A549 (cell line): ENCODE results near the gene ADAR. TPM values are rescaled to one million over a fixed set of nuclear protein-coding genes. Genes with fewer than 3 reads are reported as not detected.

Experiments
- ATAC-seq, 2 experiments: fragments of 200-7000 bp in 1 of 2; fragments of >200 bp in 1 of 2; cut with Nextera tagmentation in 1 of 2; cut with Tn5 transposase in 1 of 2; 3 replicates each; pipeline versions ENCODE4 v1.8.0 to v1.9.1; 2018 to 2020; ENCODE audit warnings: mild to moderate bottlenecking in 1 of 2, moderate library complexity in 1 of 2
- CTCF ChIA-PET: fragments of 300-600 bp; sonication (Branson Sonifier 250); formaldehyde crosslinking; extraction: SDS; loops from one replicate; lab custom pipeline; 2021; ENCODE audit warnings: antibody characterized with exemption, inconsistent platforms; lab: Yijun Ruan, JAX
- POLR2A ChIA-PET: fragments of 350-600 bp; formaldehyde crosslinking; extraction: SDS; loops from one replicate; lab custom pipeline; 2021; ENCODE audit warnings: antibody characterized with exemption, inconsistent platforms; lab: Yijun Ruan, JAX
- DNase-seq, 2 experiments: peaks; one replicate each; pipeline versions ENCODE4 v3.0.0 to v3.0.0-alpha.2; 2011 to 2016; ENCODE audit warnings: low read depth in 1 of 2, low spot score in 1 of 2
- FAIRE-seq: peaks from 2 replicates; lab custom pipeline; 2011; peaks lifted over from hg19 to GRCh38; lab: Jason Lieb, UNC
- H3K27ac ChIP-seq, 2 experiments: fragments of >200 bp; sonication (Bioruptor Twin); formaldehyde crosslinking; 3 replicates each; pipeline ENCODE4 v1.5.1; 2016 to 2017
- H3K4me1 ChIP-seq: fragments of >200 bp; sonication (Bioruptor Twin); formaldehyde crosslinking; 3 replicates; pipeline ENCODE4 v1.6.1; 2016
- H3K4me2 ChIP-seq: fragments of >200 bp; sonication (Bioruptor Twin); formaldehyde crosslinking; 3 replicates; pipeline ENCODE4 v1.6.1; 2016
- H3K4me3 ChIP-seq: fragments of >200 bp; sonication (Bioruptor Twin); formaldehyde crosslinking; 3 replicates; pipeline ENCODE4 v1.5.1; 2016
- H3K9me3 ChIP-seq: fragments of >200 bp; sonication (Bioruptor Twin); formaldehyde crosslinking; 3 replicates; pipeline ENCODE4 v1.6.1; 2016
- CBX8 ChIP-seq: fragments of 200-600 bp; sonication (generic); IDR thresholded peaks from 2 replicates; pipeline ENCODE4 v1.6.1; 2016
- CHD4 ChIP-seq: fragments of 200-600 bp; sonication (generic); IDR thresholded peaks from 2 replicates; pipeline ENCODE4 v1.6.1; 2016; ENCODE audit warnings: antibody characterized with exemption, mild to moderate bottlenecking, borderline replicate concordance
- E2F6 ChIP-seq: IDR thresholded peaks from 2 replicates; pipeline ENCODE4 v1.6.1; 2012; ENCODE audit warnings: low read depth, borderline replicate concordance
- EHMT2 ChIP-seq: fragments of 200-600 bp; sonication (generic); IDR thresholded peaks from 2 replicates; pipeline ENCODE4 v1.6.1; 2016; ENCODE audit warnings: antibody characterized with exemption, low read depth, mild to moderate bottlenecking, moderate library complexity
- FOSL2 ChIP-seq, 2 experiments: fragments of 450-650 bp in 1 of 2; fragments of >200 bp in 1 of 2; sonication (Bioruptor Twin) in 1 of 2; formaldehyde crosslinking; IDR thresholded peaks; 2 replicates each; pipeline versions ENCODE4 v1.5.0 to v1.6.1; 2016 to 2020; ENCODE audit warnings: mild to moderate bottlenecking in 1 of 2, moderate library complexity in 1 of 2
- HES2 ChIP-seq: fragments of >200 bp; sonication (Bioruptor Twin); formaldehyde crosslinking; IDR thresholded peaks from 2 replicates; pipeline ENCODE4 v1.6.1; 2016
- JUN ChIP-seq, 2 experiments: fragments of >200 bp; sonication (Bioruptor Twin); formaldehyde crosslinking; IDR thresholded peaks; 2 replicates in 1 of 2; 3 replicates in 1 of 2; pipeline ENCODE4 v1.6.1; 2016 to 2017
- JUNB ChIP-seq: fragments of >200 bp; sonication (Bioruptor Twin); formaldehyde crosslinking; IDR thresholded peaks from 2 replicates; pipeline ENCODE4 v1.6.1; 2016
- KDM1A ChIP-seq: fragments of 200-600 bp; sonication (generic); IDR thresholded peaks from 2 replicates; pipeline ENCODE4 v1.6.1; 2016; ENCODE audit warnings: low read depth, mild to moderate bottlenecking
- KDM5A ChIP-seq: fragments of 200-600 bp; sonication (generic); IDR thresholded peaks from 2 replicates; pipeline ENCODE4 v1.6.1; 2016; ENCODE audit warnings: antibody characterized with exemption, mild to moderate bottlenecking
- MAFK ChIP-seq: fragments of 450-650 bp; IDR thresholded peaks from 2 replicates; pipeline ENCODE4 v1.6.1; 2014; ENCODE audit not compliant: partially characterized antibody
- NFE2L2 ChIP-seq: fragments of 150-350 bp; conservative IDR thresholded peaks from 2 replicates; pipeline ENCODE4 v1.6.1; 2014; ENCODE audit warnings: low read length
- POLR2A ChIP-seq: IDR thresholded peaks from 2 replicates; pipeline ENCODE4 v1.6.1; 2012; ENCODE audit warnings: mild to moderate bottlenecking, low read length
- POLR2AphosphoS2 ChIP-seq: conservative IDR thresholded peaks from 2 replicates; pipeline ENCODE4 v1.6.1; 2012; ENCODE audit warnings: low read length, improper control_type of control experiment, inconsistent platforms
- RARB ChIP-seq: fragments of 250-450 bp; sonication (Bioruptor Pico); IDR thresholded peaks from 2 replicates; pipeline ENCODE4 v1.8.0; 2021; ENCODE audit warnings: mild to moderate bottlenecking, moderate library complexity
- RCOR1 ChIP-seq: fragments of 150-350 bp; IDR thresholded peaks from 2 replicates; pipeline ENCODE4 v1.6.1; 2014; ENCODE audit warnings: antibody characterized with exemption, low read length, low read depth
- TFCP2L1 ChIP-seq: fragments of 250-450 bp; sonication (Bioruptor Pico); IDR thresholded peaks from 2 replicates; pipeline ENCODE4 v1.5.0; 2021; ENCODE audit warnings: mild to moderate bottlenecking
- TP53 ChIP-seq: fragments of 250-450 bp; sonication (Bioruptor Pico); IDR thresholded peaks from 2 replicates; pipeline ENCODE4 v1.5.0; 2021; ENCODE audit warnings: mild to moderate bottlenecking, moderate library complexity
- ZFP36 ChIP-seq: fragments of 450-650 bp; IDR thresholded peaks from 2 replicates; pipeline ENCODE4 v1.6.1; 2014; ENCODE audit warnings: borderline replicate concordance; ENCODE audit not compliant: partially characterized antibody
- WGBS: methylation state at CpG from one replicate; pipeline ENCODE4 v1.1.6; 2017; ENCODE audit errors: missing lambda C conversion rate; 5-methylcytosine and 5-hydroxymethylcytosine counted together
- polyA plus RNA-seq, 4 experiments: library from polyadenylated mRNA; depleted of rRNA in 3 of 4; stranded (reverse); fragments of >200 nt; fragmentation: RNase III in 1 of 4; extraction: RNeasy Plus Mini Kit Qiagen cat#74134 plus additional on column Dnase treatment in 1 of 4; gene quantifications; 2 replicates in 3 of 4; 3 replicates in 1 of 4; pipeline ENCODE4 v1.2.3, GENCODE V29; 2011 to 2017
- TF ChIP-seq, protein P1 (sequence below): fragments of 200-600 bp; sonication (generic); IDR thresholded peaks from 2 replicates; pipeline ENCODE4 v1.6.1; 2016; ENCODE audit warnings: antibody characterized with exemption, mild to moderate bottlenecking, moderate library complexity

Gene ADAR
- polyA plus RNA-seq, 2 of the 4 experiments (the other 2 are of a cell fraction) = 71.7 to 170 TPM

GRCh38 chr1:154611150-154611862 lies 3.3 kb upstream of the ADAR start:
- ChIA-PET CTCF (interaction anchor here (0.7 kb wide), 1 partner anchor 45 kb away, joined by 4 read pairs; no protein-coding TSS in a partner anchor), POLR2A (no interaction called here)
- FAIRE-seq (no peak), DNase-seq (no peak), ATAC-seq (no peak)
- WGBS = 85% methylated on average over 10 of the region's 10 CpGs
- H3K4me3 ChIP-seq = no peak overlapping the region
- no peak overlapping the region for H3K4me2 ChIP-seq
- no peaks in the 10 kb centered on the region for H3K9me3 ChIP-seq
- no peak overlapping the region for H3K27ac ChIP-seq
- H3K4me1 ChIP-seq = peaks cover 20% of the 10 kb centered on the region
- TF ChIP-seq KDM5A (no peak), EHMT2 (no peak), MAFK (no peak), JUNB (no peak), RCOR1 (no peak), KDM1A (no peak), CHD4 (no peak), POLR2A (no peak), FOSL2 (IDR thresholded peaks at IDR 0.05) (no peak), FOSL2 (CRISPR knock-in tag; IDR thresholded peaks at IDR 0.05) (no peak), TFCP2L1 (CRISPR knock-in tag) (no peak), HES2 (no peak), NFE2L2 (no peak), RARB (CRISPR knock-in tag) (no peak), CBX8 (no peak)
- TF ChIP-seq, protein P1, sequence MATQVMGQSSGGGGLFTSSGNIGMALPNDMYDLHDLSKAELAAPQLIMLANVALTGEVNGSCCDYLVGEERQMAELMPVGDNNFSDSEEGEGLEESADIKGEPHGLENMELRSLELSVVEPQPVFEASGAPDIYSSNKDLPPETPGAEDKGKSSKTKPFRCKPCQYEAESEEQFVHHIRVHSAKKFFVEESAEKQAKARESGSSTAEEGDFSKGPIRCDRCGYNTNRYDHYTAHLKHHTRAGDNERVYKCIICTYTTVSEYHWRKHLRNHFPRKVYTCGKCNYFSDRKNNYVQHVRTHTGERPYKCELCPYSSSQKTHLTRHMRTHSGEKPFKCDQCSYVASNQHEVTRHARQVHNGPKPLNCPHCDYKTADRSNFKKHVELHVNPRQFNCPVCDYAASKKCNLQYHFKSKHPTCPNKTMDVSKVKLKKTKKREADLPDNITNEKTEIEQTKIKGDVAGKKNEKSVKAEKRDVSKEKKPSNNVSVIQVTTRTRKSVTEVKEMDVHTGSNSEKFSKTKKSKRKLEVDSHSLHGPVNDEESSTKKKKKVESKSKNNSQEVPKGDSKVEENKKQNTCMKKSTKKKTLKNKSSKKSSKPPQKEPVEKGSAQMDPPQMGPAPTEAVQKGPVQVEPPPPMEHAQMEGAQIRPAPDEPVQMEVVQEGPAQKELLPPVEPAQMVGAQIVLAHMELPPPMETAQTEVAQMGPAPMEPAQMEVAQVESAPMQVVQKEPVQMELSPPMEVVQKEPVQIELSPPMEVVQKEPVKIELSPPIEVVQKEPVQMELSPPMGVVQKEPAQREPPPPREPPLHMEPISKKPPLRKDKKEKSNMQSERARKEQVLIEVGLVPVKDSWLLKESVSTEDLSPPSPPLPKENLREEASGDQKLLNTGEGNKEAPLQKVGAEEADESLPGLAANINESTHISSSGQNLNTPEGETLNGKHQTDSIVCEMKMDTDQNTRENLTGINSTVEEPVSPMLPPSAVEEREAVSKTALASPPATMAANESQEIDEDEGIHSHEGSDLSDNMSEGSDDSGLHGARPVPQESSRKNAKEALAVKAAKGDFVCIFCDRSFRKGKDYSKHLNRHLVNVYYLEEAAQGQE = no peak

- Histone ChIP-seq H3K4me3 (no peak overlapping the region), H3K4me1 (peaks cover 29% of the 10 kb centered on the region), H3K4me2 (peak overlapping the region; percentile 90), H3K27ac (peak overlapping the region; percentile 93 to 99; a peak in 4 of 6 replicates), H3K9me3 (no peaks in the 10 kb centered on the region)
- ChIA-PET CTCF (interaction anchor here (0.8 to 1.7 kb wide), 3 partner anchors 19 to 130 kb away, joined by 3 to 5 read pairs (median 4); no protein-coding TSS in a partner anchor), POLR2A (no interaction called here)
- 81% methylated on average over 12 of the region's 12 CpGs for WGBS
- no peak for FAIRE-seq
- ATAC-seq = no peak; a peak in 1 of 6 replicates
- TF ChIP-seq FOSL2 (IDR thresholded peaks at IDR 0.05) (no peak), FOSL2 (CRISPR knock-in tag; IDR thresholded peaks at IDR 0.05) (no peak), POLR2AphosphoS2 (no peak), E2F6 (no peak), TP53 (no peak), JUN (IDR thresholded peaks at IDR 0.05) (no peak), ZFP36 (no peak)
- DNase-seq = no peak
Observed at GRCh38 chr1:154609398-154610380, 1.7 kb upstream of the ADAR start.
